ENCODE measurements around the gene SPINK9. TPM values are rescaled to one million over a fixed set of nuclear protein-coding genes. Genes with fewer than 3 reads are reported as not detected.

SPINK9 gene
- total RNA-seq, 1 donor from 2014 or later = not detected

- no peak for DNase-seq
Measured at GRCh38 chr5:148368299-148368698, 32.9 kb downstream of the SPINK9 start.

- DNase-seq = no peak
Measured at GRCh38 chr5:148372166-148372725, 36.9 kb downstream of the SPINK9 start.

GRCh38 chr5:148372893-148373292 lies 37.5 kb downstream of the SPINK9 start:
- peak; percentile 24 for DNase-seq

GRCh38 chr5:148374690-148375360 lies 39.5 kb downstream of the SPINK9 start:
- DNase-seq = peak; percentile 37

GRCh38 chr5:148376198-148376597 lies 40.8 kb downstream of the SPINK9 start:
- DNase-seq = no peak

- DNase-seq = no peak
Measured at GRCh38 chr5:148378670-148379069, 43.3 kb downstream of the SPINK9 start.

GRCh38 chr5:148379340-148379739 lies 44.0 kb downstream of the SPINK9 start:
- DNase-seq = no peak

- DNase-seq = no peak
Measured at GRCh38 chr5:148381906-148382305, 46.5 kb downstream of the SPINK9 start.

GRCh38 chr5:148382961-148383360 lies 47.6 kb downstream of the SPINK9 start:
- DNase-seq = peak; percentile 44

GRCh38 chr5:148383564-148384379 lies 48.4 kb downstream of the SPINK9 start, which contains the start of gene FBXO38:
TSS of gene FBXO38 (plus strand) at chr5:148383958. CDS start at chr5:148394777, 10,819 bp downstream.
- DNase-seq = peak; percentile 99

- no peak for DNase-seq
Measured at GRCh38 chr5:148384380-148384737, 49.0 kb downstream of the SPINK9 start.

- no peak for DNase-seq
Measured at GRCh38 chr5:148385094-148385493, 49.7 kb downstream of the SPINK9 start.

GRCh38 chr5:148386041-148386440 lies 50.7 kb downstream of the SPINK9 start:
- DNase-seq = no peak

GRCh38 chr5:148387325-148387724 lies 52.0 kb downstream of the SPINK9 start:
- DNase-seq = no peak

GRCh38 chr5:148388696-148389095 lies 53.3 kb downstream of the SPINK9 start:
- no peak for DNase-seq

Small RNAs within 50 kb of the gene (small RNA-seq; reads per million reads assigned to genes)
- gene RF00017 (ENCODE audit: low replicate concordance) = not detected

Other genes starting within 250 kb of the SPINK9 start
- gene SPINK14, start 167.0 kb upstream of the SPINK9 start, total RNA-seq = not detected
- gene SPINK6, start 132.5 kb upstream of the SPINK9 start, total RNA-seq = not detected
- not detected for gene MARCOL, start 97.0 kb upstream of the SPINK9 start, total RNA-seq
- gene SPINK13, start 66.8 kb upstream of the SPINK9 start, total RNA-seq = not detected
- not detected for gene SPINK7, start 23.1 kb upstream of the SPINK9 start, total RNA-seq
- gene FBXO38, start 48.4 kb downstream of the SPINK9 start, total RNA-seq = 52.2 TPM

Measured in tongue (tissue), 3 donors.